Uterus (tissue), 2 donors: Measurements from ENCODE around the gene CAPRIN1.

Source experiments
- CTCF ChIP-seq, 4 experiments: fragments of 200-600 bp in 2 of 4; fragments of 450-650 bp in 2 of 4; sonication (generic) in 2 of 4; IDR thresholded peaks; one replicate each; pipeline ENCODE4 v1.5.1; 2016 to 2019; ENCODE audit warnings: antibody characterized with exemption in 4 of 4, mild to moderate bottlenecking in 2 of 4, moderate library complexity in 1 of 4
- POLR2A ChIP-seq, 2 donors: fragments of 450-650 bp; IDR thresholded peaks; one replicate each; pipeline ENCODE4 v1.6.1; 2016; ENCODE audit warnings: antibody characterized with exemption in 2 of 2, mild to moderate bottlenecking in 1 of 2, moderate library complexity in 1 of 2

GRCh38 chr11:34056672-34057071 lies 5.1 kb downstream of the CAPRIN1 start:
- no peak for TF ChIP-seq POLR2A (IDR thresholded peaks at IDR 0.05)
- TF ChIP-seq CTCF (IDR thresholded peaks at IDR 0.05), result no peak
